ENCODE data around the gene MPP3.

GRCh38 chr17:43769859-43770258 is 63.1 kb downstream of the MPP3 start:
- no peak for TF ChIP-seq POLR2A (IDR thresholded peaks at IDR 0.05)
- TF ChIP-seq CTCF (IDR thresholded peaks at IDR 0.05): no peak

All from ovary (tissue), 3 donors.